Measurements from ENCODE around the gene SLC25A46.
"Not testable (repeated sequence)": the region's sequence is repeated elsewhere in the genome, so short reads cannot be mapped to it uniquely, and the experiment has no call there.

SLC25A46 gene

GRCh38 chr5:110731499-110731898, 7.3 kb upstream of the SLC25A46 start:
- H3K9me3 ChIP-seq (ENCODE audit: control insufficient read depth, insufficient read depth, low read depth, low read length); H3K36me3 ChIP-seq (ENCODE audit: control insufficient read depth in 2 of 2, insufficient read depth in 1 of 2, low read length in 2 of 2); H3K4me1 ChIP-seq (ENCODE audit: control insufficient read depth, insufficient read depth, low read length); POLR2A ChIA-PET; H3K27ac ChIP-seq (ENCODE audit: extremely low read depth, low read depth, low read length); CTCF ChIA-PET; H3K4me3 ChIP-seq (ENCODE audit: low read depth, low read length): not testable (repeated sequence)
- peak; percentile 85 for TF ChIP-seq ZNF585B (tag by site-specific recombination; IDR thresholded peaks at IDR 0.05)

GRCh38 chr5:110734101-110734500, 4.7 kb upstream of the SLC25A46 start:
- Histone ChIP-seq H3K4me3 (ENCODE audit: low read depth, low read length) (no peak overlapping the region), H3K27ac (ENCODE audit: extremely low read depth, low read depth, low read length) (no peak overlapping the region), H3K4me1 (ENCODE audit: control insufficient read depth, insufficient read depth, low read length) (no peaks in the 10 kb centered on the region), H3K9me3 (ENCODE audit: control insufficient read depth, insufficient read depth, low read depth, low read length) (no peaks in the 10 kb centered on the region), H3K36me3 (ENCODE audit: control insufficient read depth in 2 of 2, insufficient read depth in 1 of 2, low read length in 2 of 2) (no peaks in the 10 kb centered on the region)
- TF ChIP-seq KLF9 (tag by site-specific recombination; IDR thresholded peaks at IDR 0.05; ENCODE audit: low read depth) (no peak), ZNF560 (tag by site-specific recombination; IDR thresholded peaks at IDR 0.05; ENCODE audit: borderline replicate concordance) (no peak), SP3 (tag by site-specific recombination; IDR thresholded peaks at IDR 0.05) (no peak), ZNF148 (tag by site-specific recombination; IDR thresholded peaks at IDR 0.05; ENCODE audit: borderline replicate concordance) (no peak), ZNF664 (tag by site-specific recombination; IDR thresholded peaks at IDR 0.05) (no peak), TSHZ1 (tag by site-specific recombination; IDR thresholded peaks at IDR 0.05; ENCODE audit: borderline replicate concordance) (no peak), ZNF280C (tag by site-specific recombination; IDR thresholded peaks at IDR 0.05) (no peak), ZFHX2 (tag by site-specific recombination; conservative IDR thresholded peaks at IDR 0.05) (no peak), ZNF391 (tag by site-specific recombination; IDR thresholded peaks at IDR 0.05; ENCODE audit: borderline replicate concordance, low read depth) (no peak), ZNF19 (tag by site-specific recombination; IDR thresholded peaks at IDR 0.05; ENCODE audit: low read depth) (no peak), ZNF792 (tag by site-specific recombination; IDR thresholded peaks at IDR 0.05) (no peak), ZNF488 (tag by site-specific recombination; IDR thresholded peaks at IDR 0.05) (no peak)
- ChIA-PET POLR2A (no interaction called here), CTCF (interaction anchor here (0.7 kb wide), 1 partner anchor 716 kb away, joined by 3 read pairs; no protein-coding TSS in a partner anchor)

All from HEK293 (cell line).